Measurements from ENCODE around the gene CAMK2N1. TPM values are rescaled to one million over a fixed set of nuclear protein-coding genes. Genes with fewer than 3 reads are reported as not detected.

Gene CAMK2N1
- total and polyA plus RNA-seq, 2 of the 13 experiments (the other 11 are each of a cell fraction or from before 2014, with no cell fraction given), result 38.0 to 38.6 TPM

DNA sequence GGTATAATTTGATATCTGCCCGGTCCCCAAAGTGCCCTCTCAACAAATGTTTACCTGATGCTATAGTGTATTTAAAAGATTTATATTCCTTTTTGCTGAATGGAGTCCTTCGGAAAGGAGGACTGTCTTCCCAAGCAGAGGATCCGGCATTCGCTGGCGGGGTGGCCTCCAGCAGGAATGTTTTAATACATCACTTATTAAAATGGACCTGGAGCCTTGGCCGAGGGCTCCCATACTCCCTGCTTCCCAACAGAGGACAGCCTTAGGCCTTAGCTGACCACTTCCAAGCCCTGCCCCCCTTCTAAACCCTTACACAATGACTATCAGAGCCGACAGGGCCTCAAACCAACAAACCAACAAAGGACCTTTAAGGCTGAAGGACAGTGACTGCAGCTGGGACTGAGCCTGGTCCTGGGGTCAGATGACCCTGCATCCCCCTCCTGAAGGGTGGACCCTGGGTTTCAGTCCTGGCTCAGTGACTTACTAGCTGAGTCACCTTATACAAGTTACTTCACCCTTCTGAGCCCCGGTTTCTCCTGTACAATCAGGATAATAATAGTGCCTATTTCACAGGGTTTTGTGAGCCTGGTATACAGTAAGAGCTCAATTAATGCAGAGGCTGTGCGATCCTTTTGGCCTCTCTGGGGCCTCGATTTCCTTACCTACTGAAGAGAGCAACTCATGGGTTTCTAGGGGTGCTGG lies 5.6 kb downstream of the CAMK2N1 start (continued):
- TF ChIP-seq, protein P1, sequence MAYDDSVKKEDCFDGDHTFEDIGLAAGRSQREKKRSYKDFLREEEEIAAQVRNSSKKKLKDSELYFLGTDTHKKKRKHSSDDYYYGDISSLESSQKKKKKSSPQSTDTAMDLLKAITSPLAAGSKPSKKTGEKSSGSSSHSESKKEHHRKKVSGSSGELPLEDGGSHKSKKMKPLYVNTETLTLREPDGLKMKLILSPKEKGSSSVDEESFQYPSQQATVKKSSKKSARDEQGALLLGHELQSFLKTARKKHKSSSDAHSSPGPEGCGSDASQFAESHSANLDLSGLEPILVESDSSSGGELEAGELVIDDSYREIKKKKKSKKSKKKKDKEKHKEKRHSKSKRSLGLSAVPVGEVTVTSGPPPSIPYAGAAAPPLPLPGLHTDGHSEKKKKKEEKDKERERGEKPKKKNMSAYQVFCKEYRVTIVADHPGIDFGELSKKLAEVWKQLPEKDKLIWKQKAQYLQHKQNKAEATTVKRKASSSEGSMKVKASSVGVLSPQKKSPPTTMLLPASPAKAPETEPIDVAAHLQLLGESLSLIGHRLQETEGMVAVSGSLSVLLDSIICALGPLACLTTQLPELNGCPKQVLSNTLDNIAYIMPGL (CRISPR knock-in tag; IDR thresholded peaks at IDR 0.05; ENCODE audit: borderline replicate concordance in 1 of 2, low read depth in 1 of 2), result peak in 1 of 2 experiments; percentile 81; a peak in 1 of 4 replicates
- TF ChIP-seq KLF13 (CRISPR knock-in tag; IDR thresholded peaks at IDR 0.05) (no peak), HMG20B (CRISPR knock-in tag; conservative IDR thresholded peaks at IDR 0.05) (0 out of 2 replicates have a peak, but pooled peaks have one; percentile 37), THAP11 (CRISPR knock-in tag; IDR thresholded peaks at IDR 0.05) (peak; percentile 77), TMF1 (CRISPR knock-in tag; IDR thresholded peaks at IDR 0.05; ENCODE audit: low read depth) (no peak), GATAD1 (CRISPR knock-in tag; IDR thresholded peaks at IDR 0.05) (peak; percentile 70), PPARG (CRISPR knock-in tag; conservative IDR thresholded peaks at IDR 0.05) (peak; percentile 70), ZNF180 (CRISPR knock-in tag; IDR thresholded peaks at IDR 0.05; ENCODE audit: borderline replicate concordance, low read depth) (no peak), ZNF567 (CRISPR knock-in tag; IDR thresholded peaks at IDR 0.05; ENCODE audit: borderline replicate concordance) (0 out of 2 replicates have a peak, but pooled peaks have one; percentile 29), ZNF547 (CRISPR knock-in tag; IDR thresholded peaks at IDR 0.05) (peak; percentile 64; the same call in 1 of the 2 replicates), SAP130 (CRISPR knock-in tag; IDR thresholded peaks at IDR 0.05; ENCODE audit: low read depth) (peak; percentile 91), PHF8 (CRISPR knock-in tag; IDR thresholded peaks at IDR 0.05) (peak; percentile 61), ZKSCAN8 (CRISPR knock-in tag; IDR thresholded peaks at IDR 0.05; ENCODE audit: borderline replicate concordance) (peak; percentile 100), SP2 (CRISPR knock-in tag; IDR thresholded peaks at IDR 0.05) (no peak), ELF1 (CRISPR knock-in tag; IDR thresholded peaks at IDR 0.05) (peak; percentile 30; the same call in 1 of the 2 replicates), ZNF335 (CRISPR knock-in tag; IDR thresholded peaks at IDR 0.05) (peak; percentile 67; the same call in 1 of the 2 replicates), ZNF724P (CRISPR knock-in tag; IDR thresholded peaks at IDR 0.05; ENCODE audit: borderline replicate concordance) (peak; percentile 73; the same call in 1 of the 2 replicates), WIZ (CRISPR knock-in tag; IDR thresholded peaks at IDR 0.05) (0 out of 2 replicates have a peak, but pooled peaks have one; percentile 28), ZBTB7B (CRISPR knock-in tag; IDR thresholded peaks at IDR 0.05) (peak; percentile 97), CEBPG (CRISPR knock-in tag; IDR thresholded peaks at IDR 0.05) (peak; percentile 90)
- TF ChIP-seq, protein P2, sequence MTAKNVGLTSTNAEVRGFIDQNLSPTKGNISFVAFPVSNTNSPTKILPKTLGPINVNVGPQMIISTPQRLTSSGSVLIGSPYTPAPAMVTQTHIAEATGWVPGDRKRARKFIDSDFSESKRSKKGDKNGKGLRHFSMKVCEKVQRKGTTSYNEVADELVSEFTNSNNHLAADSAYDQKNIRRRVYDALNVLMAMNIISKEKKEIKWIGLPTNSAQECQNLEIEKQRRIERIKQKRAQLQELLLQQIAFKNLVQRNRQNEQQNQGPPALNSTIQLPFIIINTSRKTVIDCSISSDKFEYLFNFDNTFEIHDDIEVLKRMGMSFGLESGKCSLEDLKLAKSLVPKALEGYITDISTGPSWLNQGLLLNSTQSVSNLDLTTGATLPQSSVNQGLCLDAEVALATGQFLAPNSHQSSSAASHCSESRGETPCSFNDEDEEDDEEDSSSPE (CRISPR knock-in tag; IDR thresholded peaks at IDR 0.05), result no peak; the same call in 1 of the 2 replicates
- TF ChIP-seq, protein P3, sequence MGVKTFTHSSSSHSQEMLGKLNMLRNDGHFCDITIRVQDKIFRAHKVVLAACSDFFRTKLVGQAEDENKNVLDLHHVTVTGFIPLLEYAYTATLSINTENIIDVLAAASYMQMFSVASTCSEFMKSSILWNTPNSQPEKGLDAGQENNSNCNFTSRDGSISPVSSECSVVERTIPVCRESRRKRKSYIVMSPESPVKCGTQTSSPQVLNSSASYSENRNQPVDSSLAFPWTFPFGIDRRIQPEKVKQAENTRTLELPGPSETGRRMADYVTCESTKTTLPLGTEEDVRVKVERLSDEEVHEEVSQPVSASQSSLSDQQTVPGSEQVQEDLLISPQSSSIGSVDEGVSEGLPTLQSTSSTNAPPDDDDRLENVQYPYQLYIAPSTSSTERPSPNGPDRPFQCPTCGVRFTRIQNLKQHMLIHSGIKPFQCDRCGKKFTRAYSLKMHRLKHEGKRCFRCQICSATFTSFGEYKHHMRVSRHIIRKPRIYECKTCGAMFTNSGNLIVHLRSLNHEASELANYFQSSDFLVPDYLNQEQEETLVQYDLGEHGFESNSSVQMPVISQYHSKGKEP (CRISPR knock-in tag; IDR thresholded peaks at IDR 0.05), result 0 out of 2 replicates have a peak, but pooled peaks have one; percentile 29
- TF ChIP-seq, protein P4, sequence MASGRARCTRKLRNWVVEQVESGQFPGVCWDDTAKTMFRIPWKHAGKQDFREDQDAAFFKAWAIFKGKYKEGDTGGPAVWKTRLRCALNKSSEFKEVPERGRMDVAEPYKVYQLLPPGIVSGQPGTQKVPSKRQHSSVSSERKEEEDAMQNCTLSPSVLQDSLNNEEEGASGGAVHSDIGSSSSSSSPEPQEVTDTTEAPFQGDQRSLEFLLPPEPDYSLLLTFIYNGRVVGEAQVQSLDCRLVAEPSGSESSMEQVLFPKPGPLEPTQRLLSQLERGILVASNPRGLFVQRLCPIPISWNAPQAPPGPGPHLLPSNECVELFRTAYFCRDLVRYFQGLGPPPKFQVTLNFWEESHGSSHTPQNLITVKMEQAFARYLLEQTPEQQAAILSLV (CRISPR knock-in tag; IDR thresholded peaks at IDR 0.05; ENCODE audit: borderline replicate concordance), result 0 out of 2 replicates have a peak, but pooled peaks have one; percentile 45
- TF ChIP-seq, protein P5, sequence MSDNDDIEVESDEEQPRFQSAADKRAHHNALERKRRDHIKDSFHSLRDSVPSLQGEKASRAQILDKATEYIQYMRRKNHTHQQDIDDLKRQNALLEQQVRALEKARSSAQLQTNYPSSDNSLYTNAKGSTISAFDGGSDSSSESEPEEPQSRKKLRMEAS (IDR thresholded peaks at IDR 0.05), result no peak
